Measurements from ENCODE around the gene SDHC.
"Not testable (repeated sequence)": the region's sequence is repeated elsewhere in the genome, so short reads cannot be mapped to it uniquely, and the experiment has no call there.

The SDHC gene

DNA sequence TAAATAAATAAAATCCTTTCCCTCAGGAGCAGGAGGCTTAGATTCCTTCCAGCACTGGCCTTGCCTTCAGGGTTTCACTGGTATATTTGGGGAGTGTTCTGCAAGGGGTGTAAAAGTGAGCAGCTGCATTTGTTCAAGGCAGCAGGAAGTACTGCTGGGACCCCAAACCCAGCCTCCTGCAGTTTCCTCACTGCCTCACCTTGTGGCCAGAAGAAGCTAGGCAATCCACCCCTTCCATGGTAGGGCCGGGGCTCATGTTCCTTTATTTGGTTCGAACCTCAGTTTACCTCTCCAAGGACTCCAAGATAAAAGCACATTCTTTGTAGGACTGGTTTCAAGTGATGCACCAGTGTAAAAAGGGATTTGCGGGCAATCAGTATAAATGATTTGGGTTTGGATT is 74.5 kb downstream of the SDHC start:
- DNase-seq = no peak

- DNase-seq = not testable (repeated sequence)
Observed at GRCh38 chr1:161389158-161389557, 75.0 kb downstream of the SDHC start.

GRCh38 chr1:161389691-161390558 is 75.7 kb downstream of the SDHC start:
- DNase-seq = peak; percentile 96

DNA sequence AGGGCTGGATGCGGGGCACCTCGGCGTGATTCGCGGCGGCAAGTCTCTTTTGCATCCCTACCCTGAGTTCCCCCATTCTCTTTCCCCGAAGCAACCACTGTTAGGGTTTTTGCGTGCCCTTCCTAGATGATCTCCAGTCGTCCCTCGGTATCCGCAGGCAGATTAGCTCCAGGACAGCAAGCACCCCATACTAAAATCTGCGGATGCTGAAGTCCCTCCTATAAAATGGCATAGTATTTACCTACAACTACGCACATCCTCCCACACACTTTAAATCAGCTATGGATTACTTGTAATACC is 76.3 kb downstream of the SDHC start:
- no peak for DNase-seq

GRCh38 chr1:161391136-161391535 is 77.0 kb downstream of the SDHC start:
- DNase-seq = not testable (repeated sequence)

DNA sequence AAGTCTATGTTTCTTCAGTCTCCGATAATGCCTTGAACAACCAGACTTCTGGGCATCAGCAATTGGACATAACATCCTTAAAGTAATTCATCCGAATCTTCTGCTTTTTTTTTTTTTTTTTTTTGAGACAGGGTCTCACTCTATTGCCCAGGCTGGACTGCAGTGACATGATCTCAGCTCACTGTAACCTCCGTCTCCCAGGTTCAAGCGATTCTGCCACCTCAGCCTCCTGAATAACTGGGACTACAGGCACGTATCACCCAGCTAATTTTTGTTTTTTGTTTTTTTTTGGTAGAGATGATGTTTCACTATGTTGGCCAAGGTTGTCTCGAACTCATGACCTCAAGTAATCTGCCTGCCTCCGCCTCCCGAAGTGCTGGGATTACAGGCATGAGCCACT is 77.4 kb downstream of the SDHC start:
- DNase-seq = no peak

DNA sequence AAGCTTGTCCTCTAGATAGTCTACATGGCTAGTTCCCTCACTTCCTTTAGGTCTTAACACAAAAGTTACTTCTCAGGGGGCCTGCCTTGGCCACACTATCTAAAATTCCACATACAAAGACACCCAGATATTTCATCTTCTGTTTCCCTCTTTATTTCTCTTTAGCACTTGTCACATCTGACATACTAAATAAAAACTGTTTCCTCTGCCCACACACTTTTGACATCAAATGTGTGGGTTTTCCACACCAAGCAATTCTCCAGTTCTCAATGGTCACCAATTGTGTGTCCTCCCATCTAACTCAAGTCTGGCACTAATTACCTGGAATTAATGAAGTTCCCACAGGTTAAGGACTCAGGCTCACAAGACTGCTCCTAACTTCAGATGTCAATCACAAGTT is 79.0 kb downstream of the SDHC start:
- no peak for DNase-seq

DNA sequence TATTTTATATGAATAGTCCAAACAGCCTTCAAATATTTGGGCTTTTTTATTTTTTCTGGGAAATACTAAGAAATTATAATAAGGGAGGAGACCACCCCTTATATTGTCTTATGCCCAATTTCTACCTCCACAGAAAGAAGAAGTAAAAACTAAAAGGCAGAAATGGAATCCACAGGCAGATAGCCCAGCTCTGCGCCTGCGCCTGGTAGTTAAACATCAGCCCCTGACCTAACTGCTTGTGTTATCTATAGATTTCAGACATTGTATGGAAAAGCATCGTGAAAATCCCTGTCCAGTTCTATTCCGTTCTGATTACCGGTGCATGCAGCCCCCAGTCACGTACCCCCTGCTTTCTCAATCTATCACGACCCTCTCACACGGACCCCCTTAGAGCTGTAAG is 82.9 kb downstream of the SDHC start:
- not testable (repeated sequence) for DNase-seq

DNA sequence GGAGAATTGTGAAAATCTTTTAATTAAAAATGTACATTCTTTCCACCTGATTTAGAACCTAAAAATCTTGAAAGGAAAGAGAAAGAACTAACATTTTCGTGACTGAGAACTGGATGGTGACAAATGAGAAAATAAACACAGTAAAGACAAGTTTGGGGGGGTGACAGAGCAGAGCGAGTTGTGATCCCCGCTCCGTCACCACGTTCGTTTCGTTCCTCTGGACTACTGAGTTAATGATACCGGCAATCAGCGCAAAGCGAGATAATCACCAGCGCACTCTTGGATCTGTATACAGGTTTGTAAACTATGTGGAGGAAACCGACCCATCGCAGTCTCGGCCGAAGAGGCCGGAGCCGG is 84.7 kb downstream of the SDHC start:
- no peak for DNase-seq

GRCh38 chr1:161399257-161399998 is 85.2 kb downstream of the SDHC start:
- peak; percentile 99 for DNase-seq

DNA sequence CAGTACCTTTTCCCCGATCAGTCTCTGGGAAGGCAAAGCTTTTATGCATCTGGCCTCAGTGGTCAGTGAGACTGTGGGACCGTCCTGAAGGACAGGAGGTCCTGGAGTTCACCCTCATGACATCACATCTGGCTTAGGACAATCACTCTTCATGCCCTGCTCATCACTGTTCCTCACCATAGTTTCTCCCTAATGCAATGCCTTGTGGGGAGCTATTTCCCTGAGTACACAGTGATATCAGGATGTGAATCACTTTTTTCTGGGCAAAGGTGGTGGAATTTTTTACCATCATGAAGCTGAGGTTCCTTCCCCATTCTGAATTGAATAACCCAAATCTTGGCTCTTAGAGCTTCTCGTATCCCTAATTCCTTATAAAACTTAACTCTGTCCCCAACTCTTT is 88.3 kb downstream of the SDHC start:
- DNase-seq = no peak

GRCh38 chr1:161404051-161404597 is 89.9 kb downstream of the SDHC start:
- no peak for DNase-seq

GRCh38 chr1:161406551-161406950 is 92.4 kb downstream of the SDHC start:
- not testable (repeated sequence) for DNase-seq

DNA sequence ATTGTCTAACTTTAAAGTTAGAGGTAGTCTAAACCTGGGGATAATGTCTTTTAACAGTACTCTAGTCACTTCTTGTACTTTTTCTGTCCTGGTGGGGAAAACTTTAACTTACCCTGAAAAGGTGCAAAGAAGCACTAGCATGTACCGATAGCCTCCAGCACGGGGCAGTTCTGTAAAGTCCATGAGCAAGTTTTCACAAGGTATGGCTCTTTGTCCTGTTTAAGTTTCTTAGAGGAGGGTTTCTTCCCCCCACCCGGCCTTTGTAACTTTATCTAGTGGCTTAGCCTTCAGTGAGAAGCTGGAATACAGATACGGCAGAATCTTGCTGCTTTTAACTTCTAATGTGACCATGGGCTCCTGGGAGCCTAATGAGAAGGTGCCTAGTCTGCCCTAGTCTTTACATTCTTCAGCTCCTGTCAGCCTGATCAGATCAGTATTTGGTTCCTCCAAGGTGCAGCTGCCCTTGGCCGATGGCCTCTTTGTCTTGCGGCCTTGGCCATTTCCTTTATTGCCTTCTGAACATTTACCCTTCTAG is 93.3 kb downstream of the SDHC start:
- no peak for DNase-seq

GRCh38 chr1:161408429-161409052 is 94.4 kb downstream of the SDHC start:
- DNase-seq = no peak

- DNase-seq = not testable (repeated sequence)
Observed at GRCh38 chr1:161409848-161410635, 95.9 kb downstream of the SDHC start.

GRCh38 chr1:161410636-161410970 is 96.4 kb downstream of the SDHC start:
- DNase-seq = not testable (repeated sequence)

Data from activated CD8-positive, alpha-beta memory T cell treated with anti-CD3 and anti-CD28 coated beads for 24 hours (primary cell).